ENCODE measurements around the gene C8B.

Gene C8B

DNA sequence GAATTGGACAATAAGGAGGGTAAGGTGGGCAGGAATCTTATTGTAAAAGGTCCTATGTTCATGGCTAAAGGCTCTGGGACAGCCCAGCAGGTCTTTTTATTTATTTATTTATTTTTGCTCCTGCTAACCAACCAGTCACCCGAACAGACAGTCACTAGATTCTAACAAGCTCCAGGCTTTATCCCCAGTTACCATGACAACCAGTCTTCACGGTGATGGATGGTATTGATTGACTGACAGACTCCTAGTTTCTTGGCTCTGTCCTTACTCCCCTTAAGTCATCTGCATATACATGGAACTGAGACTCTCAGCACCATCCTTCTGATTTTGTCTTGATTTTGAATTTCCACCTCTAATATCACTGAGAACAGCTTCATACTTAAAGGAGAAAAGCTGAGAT, 66.9 kb downstream of the C8B start:
- no peak for DNase-seq (ENCODE audit: low read depth in 2 of 2)

DNA sequence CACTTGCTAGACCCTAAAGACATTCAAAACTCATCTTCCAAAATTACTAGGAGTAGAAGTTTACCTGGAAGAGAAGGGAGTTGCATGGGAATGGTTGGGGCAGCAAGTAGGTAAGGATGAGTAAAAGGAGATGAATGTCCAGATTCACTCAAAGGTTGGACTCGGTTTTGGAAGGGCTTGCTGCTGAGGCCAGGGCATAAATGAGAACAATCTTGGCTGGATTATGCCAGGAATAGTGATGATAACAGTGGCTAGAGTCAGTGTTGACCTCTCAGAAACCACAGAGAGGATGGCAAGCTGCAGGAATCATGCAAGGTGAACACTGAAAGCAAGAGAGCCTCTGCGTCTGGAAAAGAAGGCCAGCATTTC, 67.8 kb downstream of the C8B start:
- DNase-seq (ENCODE audit: low read depth in 2 of 2), result no peak

DNA sequence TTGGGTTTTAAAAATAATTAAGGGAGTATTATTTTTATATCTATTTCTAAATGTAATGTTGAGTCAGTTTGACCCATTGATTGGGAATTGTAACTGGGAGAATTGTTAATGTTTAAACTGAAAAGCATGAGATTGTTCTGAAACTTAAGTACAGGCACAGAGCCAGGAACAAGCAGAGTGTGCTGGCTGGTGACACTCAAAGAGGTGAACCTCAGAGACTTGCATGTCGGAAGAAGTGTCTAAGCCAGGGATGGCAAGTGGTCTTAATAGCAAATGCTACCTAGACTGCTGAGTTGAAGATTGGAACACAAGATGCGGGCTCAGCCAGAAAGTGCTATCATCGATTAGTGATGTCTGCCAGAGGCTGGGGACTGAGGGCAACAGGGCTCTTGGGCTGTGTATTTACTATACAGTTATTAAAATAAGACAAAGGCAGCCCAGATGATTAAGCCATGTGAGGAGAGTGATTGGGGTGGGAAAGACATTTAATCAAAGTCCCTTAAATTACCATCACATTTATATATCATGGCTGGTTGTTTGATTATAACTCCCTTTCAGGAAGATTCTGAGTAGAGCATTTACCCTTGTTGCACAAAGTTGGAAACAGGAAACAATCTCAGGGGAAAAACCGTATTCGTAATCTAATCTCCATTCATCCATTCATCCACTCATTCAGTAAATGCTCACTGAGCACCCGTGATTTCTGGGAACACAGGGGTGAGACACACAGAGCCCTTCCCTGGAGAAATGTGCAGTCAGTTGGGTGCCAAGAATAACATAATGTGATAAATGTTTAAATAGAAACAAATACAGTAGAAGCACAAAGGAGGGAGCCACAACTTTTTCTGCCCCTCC, 68.4 kb downstream of the C8B start:
- no peak for DNase-seq (ENCODE audit: low read depth in 2 of 2)

DNA sequence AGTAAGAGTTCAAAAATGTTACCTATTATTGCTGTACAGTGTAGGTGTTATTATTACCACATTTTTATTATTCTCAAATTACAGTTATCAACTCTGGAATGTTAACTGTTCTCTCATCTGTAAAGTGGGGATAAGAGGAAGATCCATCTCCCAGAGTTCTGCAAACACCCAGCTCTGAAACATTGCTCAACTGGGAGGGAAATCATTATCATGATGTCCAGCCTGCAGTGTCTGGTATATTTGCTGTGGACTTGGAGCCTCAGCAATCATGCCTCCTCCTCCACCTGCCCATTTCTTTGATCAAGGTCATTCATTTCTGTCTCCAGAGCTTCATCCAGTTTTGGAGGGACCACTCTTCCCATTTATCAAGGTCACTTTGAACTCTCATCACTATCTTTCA, 71.8 kb downstream of the C8B start:
- DNase-seq (ENCODE audit: low read depth in 2 of 2), result no peak

DNA sequence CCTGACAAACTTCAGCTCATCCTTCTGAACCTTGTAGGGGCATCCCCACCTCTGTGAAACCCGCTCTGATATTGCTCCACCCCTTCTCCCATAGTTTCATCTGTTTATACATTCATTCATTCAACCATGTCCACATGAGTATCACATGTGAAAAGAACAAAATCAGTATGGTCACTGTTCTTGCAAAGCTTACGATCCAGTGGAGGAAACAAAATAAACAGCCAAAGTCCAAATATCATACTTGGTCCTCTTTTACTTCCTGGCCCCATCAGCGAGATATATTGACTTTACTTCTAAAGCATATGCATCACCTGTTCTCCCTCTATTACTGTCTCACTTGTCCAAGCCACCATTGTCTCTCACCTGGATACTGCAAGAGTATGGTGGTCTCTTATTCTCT, 75.6 kb downstream of the C8B start:
- DNase-seq (ENCODE audit: low read depth in 2 of 2), result no peak

DNA sequence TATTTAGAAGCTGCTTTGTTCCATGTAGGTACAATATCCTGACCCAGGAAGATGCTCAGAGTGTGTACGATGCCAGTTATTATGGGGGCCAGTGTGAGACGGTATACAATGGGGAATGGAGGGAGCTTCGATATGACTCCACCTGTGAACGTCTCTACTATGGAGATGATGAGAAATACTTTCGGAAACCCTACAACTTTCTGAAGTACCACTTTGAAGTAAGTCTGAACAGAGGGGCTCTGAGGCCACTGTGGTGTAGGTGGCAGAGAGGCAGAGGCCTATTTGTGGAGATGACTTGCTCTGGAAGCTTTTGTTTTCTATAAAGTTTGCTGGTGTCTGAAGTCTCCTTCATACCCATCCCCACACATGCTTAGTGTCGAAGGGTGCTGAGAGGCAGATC, 84.4 kb downstream of the C8B start:
- peak in 1 of 2 donors; percentile 1 for DNase-seq (ENCODE audit: low read depth in 2 of 2)

DNA sequence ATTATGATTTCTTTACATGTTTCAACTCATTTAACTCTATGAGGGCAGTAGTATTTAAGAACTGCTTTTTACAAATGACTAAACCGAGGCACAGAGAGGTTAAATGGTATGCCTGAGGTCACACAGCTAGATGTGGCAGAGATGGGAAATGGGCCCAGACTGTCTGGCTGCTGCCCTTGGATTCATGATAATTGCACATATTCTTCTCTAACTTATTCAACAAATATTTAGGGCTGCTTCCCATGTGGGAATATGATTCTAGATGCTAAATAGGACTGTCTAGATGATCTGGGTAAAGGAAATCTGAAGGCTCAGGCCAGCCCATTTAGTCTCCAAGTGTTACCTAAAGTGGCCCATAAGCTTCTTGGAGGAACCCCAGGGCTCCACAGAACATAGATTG, 85.0 kb downstream of the C8B start:
- no peak for DNase-seq (ENCODE audit: low read depth in 2 of 2)
